Measurements from ENCODE around the gene SLC29A3.
"Not testable (repeated sequence)": the region's sequence is repeated elsewhere in the genome, so short reads cannot be mapped to it uniquely, and the experiment has no call there.

Gene SLC29A3

DNA sequence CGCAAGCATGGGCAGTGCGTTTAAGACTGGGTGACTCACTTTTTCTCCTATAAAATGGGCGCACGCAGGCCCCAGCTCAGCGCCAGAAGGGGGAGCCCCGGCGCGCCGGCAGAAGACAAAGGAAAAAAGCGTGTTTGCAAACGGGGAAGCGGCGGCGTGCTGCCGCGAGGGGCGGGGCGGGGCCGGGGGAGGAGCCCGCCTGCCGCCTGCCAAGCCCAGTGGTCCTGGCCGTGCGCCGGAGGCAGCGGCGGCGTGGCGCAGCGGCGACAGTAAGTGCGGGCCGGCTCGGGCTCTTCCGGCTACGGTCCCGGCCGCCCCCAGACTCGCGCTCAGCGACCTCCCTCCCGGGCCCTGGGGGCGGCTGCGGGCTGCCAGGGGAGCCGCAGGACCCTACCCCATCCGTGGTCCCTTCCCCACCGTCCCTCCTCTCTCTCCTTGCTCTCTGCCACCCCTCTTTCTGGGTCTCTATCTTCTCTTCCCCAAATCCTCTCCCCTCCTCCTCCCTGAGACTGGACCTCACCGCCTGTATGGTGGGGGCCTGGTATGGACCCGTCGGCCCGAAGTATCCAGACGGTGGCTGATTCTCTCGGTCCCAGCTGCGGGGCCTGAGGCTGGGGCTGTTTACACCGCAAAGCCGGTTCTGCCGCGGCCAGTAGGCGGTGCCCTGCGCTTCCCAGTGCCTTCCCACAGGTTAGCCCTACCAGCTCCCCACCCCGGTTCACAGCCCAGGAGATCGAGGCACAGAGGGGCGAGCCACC is at the start of gene SLC29A3:
Gene SLC29A3 (plus strand): TSS at position 218 of the 758 bp plus-strand sequence. CDS start 51 bp downstream, at position 269.
- peak; percentile 84 for DNase-seq (ENCODE audit: low spot score)

DNA sequence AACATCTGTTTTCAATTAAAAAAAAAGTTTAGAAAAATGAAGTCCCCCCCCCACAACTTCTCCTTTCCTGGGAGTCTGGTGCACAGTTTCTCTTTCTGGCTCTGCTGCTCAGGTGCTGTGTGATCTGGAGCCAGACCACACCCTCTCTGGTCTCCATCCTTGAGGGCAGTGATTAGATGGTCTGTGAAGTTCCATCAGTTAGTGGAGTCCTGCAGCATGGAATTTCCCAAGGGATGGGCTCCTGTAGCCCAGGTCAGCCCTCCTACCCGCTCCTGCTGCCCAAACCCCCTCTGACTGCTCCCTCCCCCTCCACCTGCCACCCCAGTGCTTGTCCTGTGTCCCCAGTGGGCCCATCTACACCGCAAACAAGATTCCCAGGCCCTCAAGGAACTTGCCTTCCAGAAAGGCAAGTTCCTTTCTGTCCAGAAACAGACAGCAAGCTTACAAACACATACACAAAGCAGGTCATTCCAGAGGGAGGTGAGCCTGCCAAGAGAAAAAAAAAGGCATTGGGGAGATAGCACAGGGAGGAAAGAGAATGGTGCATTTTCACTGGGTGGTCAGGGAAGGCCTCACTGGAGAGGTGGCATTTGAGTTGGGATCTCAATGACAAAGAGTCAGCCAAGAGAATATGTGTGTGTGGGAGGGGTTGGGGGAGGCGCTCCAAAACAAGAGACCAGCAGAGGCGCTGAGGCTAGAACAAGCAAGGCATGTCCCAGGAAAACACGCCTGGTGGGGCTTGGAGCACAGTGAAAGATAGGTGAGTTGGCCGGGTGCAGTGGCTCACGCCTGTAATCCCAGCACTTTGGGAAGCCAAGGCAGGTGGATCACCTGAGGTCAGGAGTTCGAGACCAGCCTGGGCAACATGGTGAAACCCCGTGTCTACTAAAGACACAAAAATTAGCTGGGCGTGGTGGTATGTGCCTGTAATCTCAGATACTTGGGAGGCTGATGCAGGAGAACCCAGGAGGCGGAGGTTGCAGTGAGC is 49.5 kb upstream of the SLC29A3 start:
- DNase-seq (ENCODE audit: low spot score), result no peak

DNA sequence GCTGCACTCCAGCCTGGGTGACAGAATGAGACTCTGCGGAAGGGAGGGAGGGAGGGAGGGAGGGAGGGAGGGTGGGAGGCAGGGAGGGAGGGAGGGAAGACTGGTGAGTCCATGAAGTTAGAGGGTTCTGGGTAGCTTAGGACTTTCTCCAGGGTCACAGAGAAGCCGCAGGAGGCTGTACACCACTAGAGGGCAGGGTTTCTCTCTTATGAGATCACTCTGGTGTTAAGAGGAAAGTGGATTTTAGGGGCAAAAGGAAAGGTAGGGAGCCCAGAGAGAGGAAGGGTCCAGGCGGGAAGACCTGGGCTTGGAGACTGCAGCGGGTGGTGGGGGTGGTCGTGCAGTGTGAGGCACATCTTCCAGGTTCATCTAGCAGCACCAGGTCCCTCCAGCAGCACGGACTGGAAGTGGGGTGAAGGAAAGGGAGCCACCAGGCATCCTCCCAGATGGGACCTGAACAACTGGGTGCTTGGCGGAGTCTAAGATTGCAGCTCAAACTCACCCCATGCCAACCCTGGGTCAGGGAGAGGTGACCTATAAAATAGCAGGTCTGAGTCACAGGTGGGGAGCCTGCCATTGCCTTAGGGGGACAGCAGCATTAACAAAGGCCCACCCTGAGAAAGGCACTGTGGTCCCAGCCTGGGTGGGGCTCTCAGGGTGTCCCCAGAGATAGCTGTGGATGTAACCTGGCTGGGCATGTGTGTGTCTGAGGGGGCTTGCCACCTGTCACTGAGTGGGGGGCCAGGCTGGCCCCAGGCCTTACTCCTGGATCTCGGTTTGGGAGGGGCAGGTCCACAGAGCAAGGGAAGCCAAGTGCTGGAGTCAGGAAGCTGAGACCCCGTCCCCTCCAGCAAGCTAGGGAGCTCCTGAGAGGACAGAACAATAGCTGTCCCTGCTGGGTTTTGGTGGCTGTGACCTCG is 48.5 kb upstream of the SLC29A3 start:
- peak; percentile 81 for DNase-seq (ENCODE audit: low spot score)

DNA sequence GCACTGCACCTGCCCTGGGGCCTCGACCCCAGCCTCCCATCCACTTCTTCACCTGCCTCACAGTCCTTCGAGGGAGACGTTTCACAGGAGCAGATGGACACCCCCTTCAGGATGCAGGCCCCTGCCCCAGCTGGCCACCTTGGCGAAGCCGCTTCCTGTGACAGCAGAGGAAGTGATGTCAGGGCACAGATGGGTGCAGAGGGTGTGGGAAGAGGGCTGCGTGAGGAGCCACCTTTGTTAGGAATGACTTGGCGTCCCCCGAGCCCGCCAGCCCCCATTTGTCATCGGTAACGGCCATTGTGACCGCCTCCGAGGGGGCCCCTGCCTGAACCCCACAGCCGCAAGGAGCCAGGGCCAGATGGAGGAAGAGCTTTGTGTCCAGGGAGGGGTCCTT is 47.4 kb upstream of the SLC29A3 start:
- no peak for DNase-seq (ENCODE audit: low spot score)

DNA sequence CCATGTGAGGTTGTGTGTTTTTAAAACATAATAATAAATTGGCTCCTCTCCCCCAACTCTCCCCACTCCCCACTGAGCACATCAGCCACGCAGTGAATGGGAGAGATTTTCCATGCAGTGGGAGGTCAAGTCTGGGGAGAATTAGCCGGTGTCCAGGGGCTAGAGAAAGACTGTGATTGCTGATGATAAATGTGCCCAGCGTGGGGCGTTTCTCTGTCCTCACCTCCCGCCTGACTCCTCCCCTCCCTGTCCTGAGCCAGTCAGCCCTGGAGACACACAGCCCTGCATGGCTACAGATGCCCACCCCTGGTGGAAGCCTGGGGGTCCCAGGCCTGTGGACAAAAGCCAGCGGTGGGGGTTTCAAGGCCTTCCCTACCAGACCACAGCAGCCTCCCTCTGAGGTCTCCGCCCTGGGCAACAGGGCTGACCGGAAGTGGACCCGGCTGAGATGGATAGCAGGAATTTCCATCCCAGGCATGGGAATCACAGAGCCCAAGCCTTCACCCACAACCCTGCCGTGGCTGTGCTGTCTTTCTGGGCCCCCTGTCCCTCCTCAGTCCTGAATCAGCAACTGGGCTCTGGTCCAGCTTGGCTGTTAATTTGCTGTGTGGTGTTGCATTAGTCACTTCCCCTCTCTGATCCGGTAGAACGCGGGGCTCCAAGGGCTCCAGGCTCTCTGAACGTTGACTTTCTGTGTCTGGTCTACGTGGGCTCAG is 46.8 kb upstream of the SLC29A3 start:
- DNase-seq (ENCODE audit: low spot score), result no peak

DNA sequence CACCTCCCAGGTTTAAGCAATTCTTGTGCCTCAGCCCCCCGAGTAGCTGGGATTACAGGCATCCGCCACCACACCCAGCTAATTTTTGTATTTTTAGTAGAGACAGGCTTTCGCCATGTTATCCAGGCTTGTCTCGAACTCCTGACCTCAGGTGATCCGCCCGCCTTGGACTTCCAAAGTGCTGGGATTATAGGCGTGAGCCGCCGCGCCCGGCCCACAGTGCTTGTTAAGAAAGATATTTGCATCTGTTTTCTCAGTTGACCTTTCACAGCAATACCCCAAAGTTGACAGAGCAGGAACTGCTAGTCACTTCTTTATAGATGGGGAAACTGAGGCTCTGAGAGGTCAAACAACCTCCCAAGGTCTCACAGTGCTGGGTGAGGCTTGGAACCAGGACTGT is 46.1 kb upstream of the SLC29A3 start:
- not testable (repeated sequence) for DNase-seq (ENCODE audit: low spot score)

DNA sequence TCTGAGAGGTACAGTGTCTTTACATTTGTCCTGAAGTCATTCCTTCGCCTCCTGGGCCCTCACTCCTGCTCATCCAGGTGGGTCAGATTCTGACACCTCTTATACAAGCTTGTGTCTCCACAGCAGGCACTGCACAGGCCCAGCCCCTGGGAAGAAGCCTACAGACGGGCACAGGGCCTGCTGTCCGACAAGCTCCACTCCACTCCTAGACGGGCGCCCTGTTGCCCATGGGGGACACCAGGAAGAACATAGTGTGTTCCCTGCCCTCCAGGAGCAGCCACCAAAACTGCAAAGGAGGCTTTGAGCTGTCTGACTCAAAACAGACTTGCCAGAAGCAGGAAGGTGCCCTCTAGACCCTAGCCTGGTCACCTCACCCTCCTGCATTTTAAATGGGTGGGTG is 45.6 kb upstream of the SLC29A3 start:
- DNase-seq (ENCODE audit: low spot score), result no peak

DNA sequence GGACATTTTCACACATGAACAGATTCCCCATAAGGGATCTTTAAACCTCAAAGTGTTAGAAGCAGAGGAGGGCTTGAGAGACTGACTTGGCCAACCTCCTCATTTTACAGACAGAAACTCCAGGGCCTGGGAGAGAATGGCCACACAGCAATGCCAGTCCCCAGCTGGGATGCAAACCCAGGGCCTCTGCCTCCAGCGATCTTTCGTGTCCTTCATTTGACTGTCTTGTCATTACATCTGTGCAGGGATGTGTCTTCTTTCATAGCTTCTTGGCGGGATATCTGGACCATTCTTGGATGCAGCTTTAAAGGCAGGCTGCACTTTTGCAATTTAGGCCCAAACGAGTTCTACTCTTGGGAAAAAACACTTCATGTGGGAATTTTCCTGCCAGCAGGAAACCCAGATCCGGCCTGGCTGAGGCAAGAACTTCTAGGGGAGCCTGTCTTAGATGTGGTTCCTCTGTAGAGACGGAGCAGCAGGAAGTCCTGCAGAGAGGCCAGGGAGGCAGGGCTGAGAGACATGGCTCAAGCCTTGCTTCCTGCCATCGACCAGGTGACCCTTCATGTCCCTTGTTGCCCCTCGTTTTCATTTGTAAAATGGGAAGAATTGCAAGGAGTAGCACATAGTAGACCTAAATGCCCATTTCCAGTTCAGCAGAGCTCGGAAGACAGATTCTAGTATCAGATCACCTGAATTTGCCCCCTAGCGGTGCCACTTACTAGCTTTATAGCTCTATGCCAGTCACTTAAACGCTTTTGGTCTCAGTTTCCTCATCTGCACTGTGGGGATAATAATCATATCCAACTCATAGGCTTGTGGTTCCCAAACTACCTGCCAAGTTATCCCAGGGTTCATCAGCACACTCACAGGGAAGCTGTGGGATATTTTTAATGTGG is 43.9 kb upstream of the SLC29A3 start:
- no peak for DNase-seq (ENCODE audit: low spot score)

DNA sequence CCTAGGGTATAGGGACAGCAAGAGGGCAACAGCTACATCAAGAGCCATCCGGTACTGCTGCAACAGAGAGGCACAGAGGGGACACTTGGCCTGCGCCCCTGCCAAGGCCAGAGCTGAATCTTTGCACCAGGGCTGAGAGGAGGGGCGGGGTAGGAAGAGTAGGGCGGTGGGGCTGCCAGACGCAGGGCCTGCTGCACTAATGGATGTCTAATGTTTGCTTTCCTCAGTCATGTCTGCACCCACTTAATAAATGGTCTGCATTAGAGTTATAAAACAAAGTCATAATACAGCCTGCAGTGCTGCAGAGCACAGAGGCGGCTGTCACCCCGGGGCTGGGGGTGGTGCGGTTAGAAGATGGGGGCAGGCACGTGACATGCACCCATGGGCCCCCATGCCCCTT is 42.2 kb upstream of the SLC29A3 start:
- no peak for DNase-seq (ENCODE audit: low spot score)

DNA sequence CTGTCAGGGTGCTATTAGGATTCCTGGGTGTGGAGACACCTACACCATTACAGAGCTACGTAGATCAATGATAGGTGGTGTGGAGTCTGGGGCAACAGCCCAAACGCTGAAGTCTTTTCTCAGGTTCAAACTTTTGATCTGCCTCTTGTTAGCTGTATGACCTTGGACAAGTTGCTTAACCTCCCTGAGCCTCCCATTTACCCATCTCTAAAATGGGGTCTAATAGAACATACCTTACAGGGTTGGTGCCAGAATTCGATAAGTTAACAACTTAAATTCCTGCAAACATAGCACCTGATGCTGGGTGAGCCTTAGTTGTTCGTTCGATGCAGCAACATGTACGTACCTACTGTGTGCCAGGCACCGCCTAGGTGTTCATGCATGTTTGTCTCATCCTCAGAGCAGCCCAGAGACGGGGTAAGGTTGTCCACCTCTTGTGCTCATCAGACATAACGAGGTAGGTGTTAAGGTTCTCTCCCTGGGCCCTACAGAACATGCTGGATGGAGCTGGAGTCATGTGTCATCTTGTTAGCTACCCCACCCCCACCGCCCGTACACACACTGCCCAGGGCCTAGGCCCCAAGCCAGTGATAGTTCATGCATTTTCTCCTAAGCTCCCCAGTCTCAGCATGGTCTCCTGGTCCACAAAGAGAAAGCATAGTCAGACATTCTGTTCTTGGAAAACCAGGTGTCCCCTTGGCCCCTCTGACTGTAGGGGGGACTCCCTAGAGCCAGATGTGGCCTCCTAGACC is 41.0 kb upstream of the SLC29A3 start:
- peak; percentile 57 for DNase-seq (ENCODE audit: low spot score)

DNA sequence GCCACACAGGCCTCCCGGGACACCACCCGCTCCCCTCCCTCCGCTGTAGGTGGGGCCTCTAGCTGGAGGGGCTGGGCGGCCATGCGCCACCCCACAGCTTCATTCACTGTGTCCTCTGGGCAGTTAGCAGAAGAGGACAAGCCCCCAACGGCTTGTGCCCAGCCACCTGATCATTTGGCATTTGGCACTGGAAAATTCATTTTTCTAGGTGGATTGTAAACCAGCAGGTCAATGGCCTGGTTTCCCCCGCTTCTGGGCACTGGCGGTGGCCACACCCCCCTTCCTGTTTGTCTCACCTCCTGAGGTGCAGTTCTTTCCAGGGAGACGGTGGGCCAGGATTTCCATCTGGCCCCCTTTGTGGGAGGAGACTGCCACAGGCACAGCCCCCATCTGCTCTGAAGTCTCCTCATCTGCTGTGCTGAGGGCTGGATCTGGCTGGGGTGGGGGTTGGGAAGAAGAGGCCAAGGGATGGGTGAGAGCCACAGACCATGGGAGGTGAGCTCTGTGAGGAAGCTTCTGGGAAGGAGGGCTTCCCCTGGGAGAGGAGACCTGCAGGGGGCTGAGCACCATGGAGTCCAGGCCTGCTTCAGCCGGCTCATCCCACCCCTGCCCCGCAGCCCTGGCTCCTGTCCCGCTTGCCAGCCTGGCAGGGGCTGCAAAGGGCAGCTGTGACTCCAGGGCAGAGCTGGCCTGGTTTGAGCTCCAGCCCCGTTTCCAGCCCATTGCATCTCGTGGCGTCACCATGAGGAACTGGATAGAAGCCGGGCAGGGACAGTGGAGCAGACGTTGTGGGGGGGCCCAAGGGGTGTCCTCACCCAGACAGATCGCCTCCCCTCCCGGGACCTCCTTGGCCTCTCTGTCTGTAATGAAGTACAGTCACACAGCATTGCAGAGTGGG is 40.1 kb upstream of the SLC29A3 start:
- DNase-seq (ENCODE audit: low spot score), result peak; percentile 77

DNA sequence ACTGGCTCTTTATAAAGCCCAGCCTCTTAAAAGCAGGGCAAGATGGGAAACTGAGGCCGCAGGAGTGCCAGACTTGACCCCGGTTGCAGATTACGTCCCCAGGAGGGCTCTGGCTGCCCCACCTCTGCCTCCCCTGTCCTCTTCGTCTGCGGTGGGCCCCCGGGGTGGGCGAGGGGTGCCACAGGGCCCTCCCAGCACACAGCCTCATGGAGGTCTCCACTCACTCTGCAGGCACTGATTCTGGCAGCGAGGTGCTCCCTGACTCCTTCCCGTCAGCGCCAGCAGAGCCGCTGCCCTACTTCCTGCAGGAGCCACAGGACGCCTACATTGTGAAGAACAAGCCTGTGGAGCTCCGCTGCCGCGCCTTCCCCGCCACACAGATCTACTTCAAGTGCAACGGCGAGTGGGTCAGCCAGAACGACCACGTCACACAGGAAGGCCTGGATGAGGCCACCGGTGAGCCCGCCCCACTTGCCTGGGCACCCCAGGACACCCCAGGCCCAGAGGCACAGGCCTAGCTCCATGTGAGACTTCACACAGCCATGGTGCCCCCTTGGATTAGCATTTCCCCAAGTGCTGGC is 39.4 kb upstream of the SLC29A3 start:
- DNase-seq (ENCODE audit: low spot score), result no peak

DNA sequence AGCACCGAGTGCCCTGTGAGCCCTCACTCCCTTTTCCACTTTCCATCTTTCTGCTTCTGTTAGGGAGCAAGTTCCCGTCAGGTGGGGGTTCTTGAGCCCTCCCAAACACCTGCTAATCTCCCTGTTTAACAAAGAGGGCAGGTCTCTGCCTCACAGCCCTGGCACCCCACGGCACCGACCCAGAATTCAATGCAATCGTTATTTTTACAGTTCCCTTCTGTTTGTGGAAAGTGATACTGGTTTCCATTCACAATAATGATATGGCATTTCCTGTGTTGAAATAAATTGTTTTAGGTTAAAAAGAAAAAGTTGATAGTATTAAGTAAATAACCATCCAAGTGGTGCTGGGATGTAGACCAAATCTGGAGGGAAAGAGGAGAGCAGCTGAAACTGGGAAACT is 38.8 kb upstream of the SLC29A3 start:
- no peak for DNase-seq (ENCODE audit: low spot score)

DNA sequence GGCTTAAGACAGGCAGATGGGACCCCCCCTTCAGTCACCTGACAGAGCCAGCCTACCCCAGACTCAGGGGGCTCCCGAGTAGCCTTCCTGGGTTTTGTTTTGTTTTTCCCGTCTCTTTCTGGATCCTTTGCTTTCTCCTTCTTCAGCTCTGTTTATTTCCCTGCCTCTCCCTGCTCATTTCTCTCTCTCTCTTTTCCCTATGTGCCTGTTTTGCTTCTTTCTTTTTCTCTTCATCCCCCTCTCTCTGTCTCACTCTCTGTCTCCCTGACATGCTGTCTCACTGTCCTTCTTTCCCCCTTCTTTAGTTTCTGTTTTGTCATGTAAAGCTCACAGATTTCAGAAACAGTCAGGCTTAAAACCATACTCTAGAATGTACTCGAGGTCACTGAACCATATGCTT is 38.2 kb upstream of the SLC29A3 start:
- DNase-seq (ENCODE audit: low spot score), result no peak

DNA sequence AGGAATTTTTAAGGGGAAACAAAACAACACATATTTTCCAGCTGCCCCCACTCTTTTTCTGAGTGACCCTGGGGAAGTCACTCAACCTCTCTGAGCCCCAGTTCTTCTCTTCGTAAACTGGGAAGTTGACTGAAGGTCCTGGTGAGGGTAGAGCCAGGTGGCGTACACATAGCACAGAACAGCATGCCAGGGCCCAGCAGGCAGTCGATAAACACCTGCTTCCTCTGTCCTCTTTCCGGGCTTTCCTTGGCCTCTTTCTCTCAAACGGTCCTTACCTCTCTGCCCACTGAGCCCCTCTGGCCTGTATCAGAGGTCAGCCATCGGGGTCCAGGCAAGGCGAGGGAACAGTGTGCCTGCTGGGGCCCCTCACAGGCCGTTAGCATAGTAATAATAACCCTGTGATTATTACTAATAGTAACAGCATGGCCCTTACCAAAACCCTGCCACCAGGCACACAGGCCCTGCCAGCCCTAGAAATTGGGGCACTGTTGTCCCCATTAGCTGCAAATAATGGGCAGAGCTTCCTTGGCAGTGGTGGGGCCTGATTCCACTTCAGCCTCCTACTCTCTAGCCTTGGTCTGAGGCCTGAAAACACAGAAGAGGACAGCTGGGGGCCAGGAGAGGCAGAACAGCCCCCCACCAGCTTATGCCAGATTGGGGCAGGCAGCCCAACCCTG is 37.3 kb upstream of the SLC29A3 start:
- no peak for DNase-seq (ENCODE audit: low spot score)

DNA sequence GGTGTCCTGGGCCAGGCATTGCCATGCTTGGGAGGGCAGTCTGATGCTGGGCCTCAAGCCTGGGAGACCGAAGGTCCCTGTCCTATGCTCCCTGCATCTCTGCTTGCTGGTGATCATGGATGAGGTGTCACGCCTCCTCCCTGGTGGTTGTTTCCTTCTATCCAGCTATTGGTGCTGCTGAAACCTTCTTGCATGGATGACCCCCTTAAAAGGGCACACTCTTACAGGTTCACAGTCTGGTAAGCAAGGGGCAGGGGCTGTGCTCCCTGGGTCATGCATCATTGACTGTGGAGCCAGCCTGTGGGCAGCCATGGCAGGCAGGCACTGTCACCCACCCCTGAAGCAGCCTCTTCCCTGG is 36.8 kb upstream of the SLC29A3 start:
- no peak for DNase-seq (ENCODE audit: low spot score)

DNA sequence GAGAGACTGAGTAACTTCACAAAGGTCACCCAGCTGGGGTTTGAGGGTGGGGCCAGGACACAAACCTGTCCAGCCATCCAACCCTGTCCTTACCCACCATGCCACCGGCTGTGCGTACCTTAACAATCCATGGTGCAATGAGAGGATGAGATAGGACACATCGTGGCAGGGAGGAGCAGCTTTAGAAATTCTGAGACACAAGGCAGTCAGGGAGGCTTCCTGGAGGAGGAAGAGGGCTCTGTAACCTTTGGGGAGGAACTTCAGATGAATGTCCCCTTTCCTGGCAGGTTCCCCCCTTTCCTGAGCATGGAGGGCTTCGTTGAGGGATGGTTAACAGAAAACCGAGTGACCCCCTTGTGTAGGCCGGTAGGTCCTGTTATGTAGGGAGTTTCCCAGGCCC is 35.6 kb upstream of the SLC29A3 start:
- DNase-seq (ENCODE audit: low spot score), result no peak

DNA sequence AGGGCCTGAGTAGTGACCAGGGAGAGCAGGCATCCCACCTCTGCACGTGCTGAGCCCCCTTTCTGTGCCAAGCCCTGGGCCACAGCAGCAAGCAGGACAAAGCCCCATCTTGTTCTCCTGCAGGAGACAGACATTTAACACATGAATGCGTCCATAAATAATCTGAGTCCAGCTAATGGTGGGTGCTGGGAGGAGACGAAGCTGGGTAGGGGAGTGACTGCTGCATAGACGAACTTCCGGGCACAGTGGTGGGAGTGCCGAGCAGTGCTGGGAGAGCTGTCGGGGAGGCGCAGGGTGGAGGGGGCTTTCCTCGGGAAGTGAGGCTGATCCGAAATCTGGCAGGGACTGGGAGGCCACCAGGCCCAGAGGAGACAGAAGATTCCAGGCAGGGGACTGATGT is 35.2 kb upstream of the SLC29A3 start:
- no peak for DNase-seq (ENCODE audit: low spot score)

Measured in globus pallidus (tissue), 1 donor.